HepG2 (cell line): ENCODE data around the gene MRPS21. TPM values are rescaled to one million over a fixed set of nuclear protein-coding genes. Genes with fewer than 3 reads are reported as not detected.
A peak's percentile ranks its signal among the peaks of the same experiment; 100 is the strongest.

Experiments
- HOMEZ ChIP-seq: IDR thresholded peaks from 2 replicates; pipeline ENCODE4 v1.6.1; 2016; ENCODE audit warnings: low read depth
- IRF1 ChIP-seq: sonication (generic); formaldehyde crosslinking; IDR thresholded peaks from 2 replicates; pipeline ENCODE4 v1.4.0; 2020; ENCODE audit warnings: low read depth, mild to moderate bottlenecking, missing genetic modification reagents
- KDM5A ChIP-seq: fragments of 200-600 bp; sonication (generic); IDR thresholded peaks from 2 replicates; pipeline ENCODE4 v1.7.0; 2018; ENCODE audit warnings: antibody characterized with exemption, mild to moderate bottlenecking, low read length, borderline replicate concordance
- KLF13 ChIP-seq: sonication (generic); formaldehyde crosslinking; IDR thresholded peaks from 2 replicates; pipeline ENCODE4 v1.4.0; 2020; ENCODE audit warnings: mild to moderate bottlenecking, missing genetic modification reagents
- KLF6 ChIP-seq: IDR thresholded peaks from 2 replicates; pipeline ENCODE4 v1.8.0; 2016; ENCODE audit warnings: missing biosample characterization, missing genetic modification reagents
- MLXIP ChIP-seq: sonication (generic); formaldehyde crosslinking; IDR thresholded peaks from 2 replicates; pipeline ENCODE4 v1.9.0; 2021; ENCODE audit warnings: missing genetic modification reagents, borderline replicate concordance
- RAD51 ChIP-seq: fragments of 450-650 bp; IDR thresholded peaks from 2 replicates; pipeline ENCODE4 v1.6.1; 2016; ENCODE audit warnings: borderline replicate concordance
- THAP11 ChIP-seq: IDR thresholded peaks from 2 replicates; pipeline ENCODE4 v1.6.1; 2016; ENCODE audit warnings: missing biosample characterization, missing genetic modification reagents
- ZBTB39 ChIP-seq: sonication (generic); formaldehyde crosslinking; IDR thresholded peaks from 2 replicates; pipeline ENCODE4 v1.5.0; 2020; ENCODE audit warnings: missing genetic modification reagents
- ZNF563 ChIP-seq: sonication (generic); formaldehyde crosslinking; IDR thresholded peaks from 2 replicates; pipeline ENCODE4 v1.8.0; 2022; ENCODE audit warnings: mild to moderate bottlenecking, moderate library complexity, missing genetic modification reagents
- ZNF770 ChIP-seq: sonication (generic); formaldehyde crosslinking; IDR thresholded peaks from 2 replicates; pipeline ENCODE4 v1.5.0; 2020; ENCODE audit warnings: mild to moderate bottlenecking, missing genetic modification reagents
- ZNF841 ChIP-seq: sonication (generic); formaldehyde crosslinking; IDR thresholded peaks from 2 replicates; pipeline ENCODE4 v1.8.1; 2023; ENCODE audit warnings: missing genetic modification reagents, borderline replicate concordance
- ZSCAN31 ChIP-seq: sonication (generic); formaldehyde crosslinking; IDR thresholded peaks from 2 replicates; pipeline ENCODE4 v1.5.0; 2020; ENCODE audit warnings: low read depth, mild to moderate bottlenecking, missing genetic modification reagents
- polyA plus RNA-seq, 8 experiments: library from polyadenylated mRNA; depleted of rRNA in 3 of 8; stranded (reverse) in 7 of 8; unstranded in 1 of 8; fragments of >200 nt; fragmentation: Illumina TruSeq in 4 of 8; extraction: Trizol in 4 of 8; gene quantifications; 2 replicates each; pipeline versions ENCODE4 v1.2.1 to v1.2.3, GENCODE V29; 2011 to 2016; ENCODE audit warnings: low read depth in 4 of 8, missing spikeins in 1 of 8, mixed read lengths in 1 of 8; ENCODE audit not compliant: insufficient read depth in 1 of 8
- total RNA-seq, 5 experiments: library from RNA; depleted of rRNA; stranded (reverse); fragments of >200 nt; fragmentation: Illumina TruSeq; extraction: Trizol; gene quantifications; 2 replicates each; pipeline ENCODE4 v1.2.3, GENCODE V29; 2016; ENCODE audit warnings: low read depth in 1 of 5

Gene MRPS21
- total and polyA plus RNA-seq, 2 of the 13 experiments (the other 11 are each of a cell fraction or from before 2014, with no cell fraction given) = 59.4 to 64.2 TPM

- TF ChIP-seq ZSCAN31 (CRISPR knock-in tag) (no peak), ZNF841 (CRISPR knock-in tag) (no peak), HOMEZ (peak; percentile 25; the same call in 1 of the 2 replicates), IRF1 (CRISPR knock-in tag) (no peak), ZNF563 (CRISPR knock-in tag) (no peak), THAP11 (CRISPR knock-in tag) (0 out of 2 replicates have a peak, but pooled peaks have one; percentile 31), ZNF770 (CRISPR knock-in tag) (peak; percentile 38; the same call in 1 of the 2 replicates), KDM5A (no peak), KLF6 (CRISPR knock-in tag) (no peak), ZBTB39 (no peak), KLF13 (CRISPR knock-in tag) (no peak), RAD51 (no peak), MLXIP (CRISPR knock-in tag) (no peak)
These were observed 33.6 kb upstream of the MRPS21 start (continued) for GRCh38 chr1:150259758-150260669.
